Left renal cortex interstitium (tissue), 4 donors: ENCODE data around the gene CWH43. TPM values are rescaled to one million over a fixed set of nuclear protein-coding genes. Genes with fewer than 3 reads are reported as not detected.
"Not testable (repeated sequence)": the region's sequence is repeated elsewhere in the genome, so short reads cannot be mapped to it uniquely, and the experiment has no call there.

Source experiments
- DNase-seq, 4 donors: peaks; one replicate each; pipeline ENCODE4 v3.0.0-alpha.2; 2013; ENCODE audit warnings: low read depth in 4 of 4, low spot score in 2 of 4, missing footprints in 1 of 4
- polyA plus RNA-seq, 4 donors: library from polyadenylated mRNA; unstranded; fragments of 120-200 nt; gene quantifications; one replicate each; pipeline ENCODE4 v1.2.1, GENCODE V29; 2013; ENCODE audit not compliant: insufficient read length in 4 of 4

Gene CWH43
- polyA plus RNA-seq, 4 donors: 5.7 to 9.9 (median 5.8) TPM

DNA sequence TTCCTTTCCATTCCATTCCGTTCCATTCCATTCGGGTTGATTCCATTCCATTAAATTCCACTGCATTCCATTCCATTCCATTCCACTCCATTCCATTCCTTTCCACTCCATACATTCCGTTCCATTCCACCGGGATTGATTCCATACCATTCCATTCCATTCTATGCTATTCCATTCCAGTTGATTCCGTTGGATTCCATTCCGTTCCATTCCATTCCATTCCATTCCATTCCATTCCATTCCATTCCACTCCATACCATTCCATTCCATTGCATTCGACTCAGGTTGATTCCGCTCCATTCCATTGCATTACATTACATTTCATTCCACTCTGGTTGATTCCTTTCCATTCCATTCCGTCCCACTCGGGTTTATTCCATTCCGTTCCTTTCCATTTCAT, 110.1 kb downstream of the CWH43 start:
- DNase-seq: not testable (repeated sequence)

DNA sequence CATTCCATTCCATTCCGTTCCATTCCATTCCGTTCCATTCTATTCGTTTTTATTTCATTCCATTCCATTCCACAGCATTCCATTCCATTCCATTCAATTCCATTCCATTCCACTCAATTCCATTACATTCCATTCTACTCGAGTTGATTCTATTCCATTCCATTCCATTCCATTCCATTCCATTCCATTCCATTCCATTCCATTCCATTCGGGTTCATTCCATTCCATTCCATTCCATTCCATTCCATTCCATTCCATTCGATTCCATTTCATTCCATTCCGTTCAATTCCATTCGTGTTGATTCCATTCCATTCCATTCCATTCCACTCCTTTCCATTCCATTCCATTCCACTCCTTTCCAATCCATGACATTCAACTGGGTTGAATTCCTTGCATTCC, 110.6 kb downstream of the CWH43 start:
- DNase-seq: not testable (repeated sequence)

DNA sequence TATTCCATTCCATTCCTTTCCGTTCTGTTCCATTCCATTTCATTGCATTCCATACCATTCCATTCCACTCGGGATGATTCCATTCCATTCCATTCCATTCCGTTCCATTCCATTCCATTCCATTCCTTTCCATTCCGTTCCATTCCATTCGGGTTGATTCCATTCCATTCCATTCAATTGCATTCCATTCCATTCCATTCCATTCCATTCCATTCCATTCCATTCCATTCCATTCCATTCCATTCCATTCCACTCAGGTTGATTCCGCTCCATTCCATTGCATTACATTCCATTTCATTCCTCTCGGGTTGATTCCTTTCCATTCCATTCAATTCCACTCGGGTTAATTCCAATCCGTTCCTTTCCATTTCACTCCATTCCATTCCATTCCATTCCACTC, 111.0 kb downstream of the CWH43 start:
- DNase-seq: not testable (repeated sequence)

GRCh38 chr4:49097505-49097904, 111.4 kb downstream of the CWH43 start:
- not testable (repeated sequence) for DNase-seq

DNA sequence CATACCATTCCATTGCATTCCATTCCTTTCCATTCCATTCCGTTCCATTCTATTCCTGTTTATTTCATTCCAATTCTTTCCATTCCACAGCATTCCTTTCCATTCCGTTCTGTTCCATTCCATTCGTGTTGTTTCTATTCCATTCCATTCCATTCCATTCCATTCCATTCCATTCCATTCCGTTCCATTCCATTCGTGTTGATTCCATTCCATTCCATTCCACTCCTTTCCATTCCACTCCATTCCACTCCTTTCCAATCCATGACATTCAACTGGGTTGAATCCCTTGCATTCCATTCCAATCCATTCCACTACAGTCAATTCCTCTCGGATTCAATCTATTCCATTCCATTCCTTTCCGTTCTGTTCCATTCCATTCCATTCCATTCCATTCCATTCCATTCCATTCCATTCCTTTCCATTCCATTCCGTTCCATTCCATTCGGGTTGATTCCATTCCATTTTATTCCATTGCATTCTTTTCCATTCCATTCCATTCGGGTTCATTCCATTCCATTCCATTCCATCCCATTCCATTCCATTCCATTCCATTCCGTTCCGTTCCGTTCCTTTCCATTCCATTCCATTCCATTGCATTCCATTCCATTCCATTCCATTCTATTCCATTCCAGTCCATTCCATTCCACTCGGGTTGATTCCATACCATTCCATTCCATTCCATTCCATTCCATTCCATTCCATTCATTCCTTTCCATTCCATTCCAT, 112.1 kb downstream of the CWH43 start:
- not testable (repeated sequence) for DNase-seq

GRCh38 chr4:49099831-49100444, 113.9 kb downstream of the CWH43 start:
- DNase-seq: not testable (repeated sequence)

DNA sequence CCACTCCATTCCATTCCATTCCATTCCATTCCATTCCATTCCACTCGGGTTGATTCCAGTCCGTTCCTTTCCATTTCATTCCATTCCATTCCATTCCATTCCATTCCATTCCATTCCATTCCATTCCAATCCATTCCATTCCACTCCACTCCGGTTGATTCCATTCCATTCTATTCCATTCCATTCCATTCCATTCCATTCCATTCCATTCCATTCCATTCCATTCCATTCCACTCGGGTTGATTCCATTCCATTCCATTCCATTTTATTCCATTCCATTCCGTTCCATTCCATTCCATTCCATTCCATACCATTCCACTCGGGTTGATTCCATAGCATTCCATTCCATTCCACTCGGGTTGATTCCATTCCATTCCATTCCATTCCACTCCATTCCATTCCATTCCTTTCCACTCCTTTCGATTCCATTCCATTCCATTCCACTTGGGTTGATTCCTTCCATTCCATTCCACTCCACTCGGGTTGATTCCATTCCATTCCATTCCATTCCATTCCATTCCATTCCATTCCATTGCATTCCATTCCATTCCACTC, 116.3 kb downstream of the CWH43 start:
- not testable (repeated sequence) for DNase-seq

GRCh38 chr4:49103436-49104136, 117.5 kb downstream of the CWH43 start:
- DNase-seq: not testable (repeated sequence)

DNA sequence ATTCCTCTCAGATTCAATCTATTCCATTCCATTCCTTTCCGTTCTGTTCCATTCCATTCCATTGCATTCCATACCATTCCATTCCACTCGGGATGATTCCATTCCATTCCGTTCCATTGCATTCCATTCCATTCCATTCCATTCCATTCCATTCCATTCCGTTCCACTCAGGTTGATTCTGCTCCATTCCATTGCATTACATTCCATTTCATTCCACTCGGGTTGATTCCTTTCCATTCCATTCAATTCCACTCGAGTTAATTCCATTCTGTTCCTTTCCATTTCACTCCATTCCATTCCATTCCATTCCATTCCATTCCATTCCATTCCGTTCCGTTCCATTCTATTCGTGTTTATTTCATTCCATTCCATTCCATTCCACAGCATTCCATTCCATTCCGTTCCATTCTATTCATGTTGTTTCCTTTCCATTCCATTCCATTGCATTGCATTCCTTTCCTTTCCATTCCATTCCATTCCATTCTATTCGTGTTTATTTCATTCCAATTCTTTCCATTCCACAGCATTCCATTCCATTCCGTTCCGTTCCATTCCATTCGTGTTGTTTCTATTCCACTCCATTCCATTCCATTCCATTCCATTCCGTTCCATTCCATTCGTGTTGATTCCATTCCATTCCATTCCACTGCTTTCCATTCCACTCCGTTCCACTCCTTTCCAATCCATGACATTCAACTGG, 118.3 kb downstream of the CWH43 start:
- not testable (repeated sequence) for DNase-seq

GRCh38 chr4:49105248-49105904, 119.3 kb downstream of the CWH43 start:
- DNase-seq: not testable (repeated sequence)

DNA sequence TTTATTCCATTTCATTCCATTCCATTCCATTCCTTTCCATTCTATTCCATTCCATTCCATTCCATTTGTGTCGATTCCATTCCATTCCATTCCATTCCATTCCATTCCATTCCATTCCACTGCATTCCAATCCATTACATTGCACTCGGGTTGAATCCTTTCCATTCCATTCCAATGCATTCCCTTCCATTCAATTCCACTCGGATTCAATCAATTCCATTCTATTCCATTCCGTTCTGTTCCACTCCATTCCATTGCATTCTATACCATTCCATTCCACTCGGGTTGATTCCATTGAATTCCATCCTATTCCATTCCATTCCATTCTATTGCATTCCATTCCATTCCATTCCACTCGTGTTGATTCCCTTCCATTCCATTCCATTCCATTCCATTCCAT, 121.2 kb downstream of the CWH43 start:
- DNase-seq: not testable (repeated sequence)

GRCh38 chr4:49108183-49108978, 122.3 kb downstream of the CWH43 start:
- not testable (repeated sequence) for DNase-seq

DNA sequence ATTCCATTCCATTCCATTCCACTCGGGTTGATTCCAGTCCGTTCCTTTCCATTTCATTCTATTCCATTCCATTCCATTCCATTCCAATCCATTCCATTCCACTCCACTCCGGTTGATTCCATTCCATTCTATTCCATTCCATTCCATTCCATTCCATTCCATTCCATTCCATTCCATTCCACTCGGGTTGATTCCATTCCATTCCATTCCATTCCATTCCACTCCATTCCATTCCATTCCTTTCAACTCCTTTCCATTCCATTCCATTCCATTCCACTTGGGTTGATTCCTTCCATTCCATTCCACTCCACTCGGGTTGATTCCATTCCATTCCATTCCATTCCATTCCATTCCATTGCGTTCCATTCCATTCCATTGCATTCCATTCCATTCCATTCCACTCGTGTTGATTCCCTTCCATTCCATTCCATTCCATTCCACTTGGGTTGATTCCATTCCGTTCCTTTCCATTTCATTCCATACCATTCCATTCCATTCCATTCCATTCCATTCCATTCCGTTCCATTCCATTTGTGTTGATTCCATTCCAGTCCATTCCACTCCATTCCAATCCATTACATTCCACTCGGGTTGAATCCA, 123.6 kb downstream of the CWH43 start:
- not testable (repeated sequence) for DNase-seq

DNA sequence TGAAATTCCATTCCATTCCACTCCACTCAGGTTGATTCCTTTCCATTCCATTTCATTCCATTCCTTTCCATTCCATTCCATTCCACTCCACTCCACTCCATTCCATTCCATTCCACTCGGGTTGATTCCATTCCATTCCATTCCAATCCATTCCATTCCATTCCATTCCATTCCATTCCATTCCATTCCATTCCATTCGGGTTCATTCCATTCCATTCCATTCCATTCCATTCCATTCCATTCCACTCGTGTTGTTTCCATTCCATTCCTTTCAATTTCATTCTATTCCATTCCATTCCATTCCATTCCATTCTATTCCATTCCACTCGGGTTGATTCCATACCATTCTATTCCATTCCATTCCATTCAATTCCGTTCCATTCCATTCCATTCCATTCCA, 124.5 kb downstream of the CWH43 start:
- not testable (repeated sequence) for DNase-seq

Other genes with a start within 250 kb of the CWH43 start
- 10 to 100 TPM; 38.4 to 52.3 (median 43.8) TPM for gene FRYL, start 206.0 kb upstream of the CWH43 start, polyA plus RNA-seq
- 100 to 1,000 TPM; 215 to 284 (median 253) TPM for gene OCIAD1, start 155.2 kb upstream of the CWH43 start, polyA plus RNA-seq
- gene OCIAD2, start 79.5 kb upstream of the CWH43 start, polyA plus RNA-seq: 100 to 1,000 TPM; 176 to 230 (median 209) TPM